HG03175 (cell line): Measurements from ENCODE around the gene CRKL.
A peak's percentile ranks its signal among the peaks of the same experiment; 100 is the strongest.
"Not testable (repeated sequence)": the region's sequence is repeated elsewhere in the genome, so short reads cannot be mapped to it uniquely, and the experiment has no call there.

Source experiments
- ATAC-seq: cut with Tn5 transposase; IDR thresholded peaks from one replicate; pipeline ENCODE4 v1.9.1; 2021; ENCODE audit warnings: mild to moderate bottlenecking, moderate library complexity; ENCODE audit not compliant: unreplicated experiment

Gene CRKL

GRCh38 chr22:20916916-20917810, at the start of gene CRKL:
CRKL (plus strand) TSS chr22:20917407; CDS start chr22:20917935, 528 bp downstream.
- ATAC-seq: peak; percentile 92

GRCh38 chr22:20868025-20868962, 48.9 kb upstream of the CRKL start:
- no peak for ATAC-seq

GRCh38 chr22:20869234-20869633, 48.0 kb upstream of the CRKL start:
- no peak for ATAC-seq

- no peak for ATAC-seq
These were observed 44.0 kb upstream of the CRKL start for GRCh38 chr22:20873214-20873613.

GRCh38 chr22:20875296-20875695, 41.9 kb upstream of the CRKL start:
- no peak for ATAC-seq

GRCh38 chr22:20877715-20878114, 39.5 kb upstream of the CRKL start:
- ATAC-seq: no peak

GRCh38 chr22:20881231-20881630, 36.0 kb upstream of the CRKL start:
- no peak for ATAC-seq

GRCh38 chr22:20881869-20882815, 35.1 kb upstream of the CRKL start:
- no peak for ATAC-seq

GRCh38 chr22:20882855-20883254, 34.4 kb upstream of the CRKL start:
- ATAC-seq: no peak

- no peak for ATAC-seq
These were observed 32.8 kb upstream of the CRKL start for GRCh38 chr22:20884454-20884853.

- ATAC-seq: no peak
These were observed 32.1 kb upstream of the CRKL start for GRCh38 chr22:20885017-20885556.

- no peak for ATAC-seq
These were observed 31.5 kb upstream of the CRKL start for GRCh38 chr22:20885557-20886323.

GRCh38 chr22:20887375-20887774, 29.8 kb upstream of the CRKL start:
- no peak for ATAC-seq

- no peak for ATAC-seq
These were observed 28.0 kb upstream of the CRKL start for GRCh38 chr22:20889025-20889704.

- ATAC-seq: no peak
These were observed 27.2 kb upstream of the CRKL start for GRCh38 chr22:20889904-20890540.

- no peak for ATAC-seq
These were observed 26.2 kb upstream of the CRKL start for GRCh38 chr22:20890975-20891374.

- not testable (repeated sequence) for ATAC-seq
These were observed 19.5 kb upstream of the CRKL start for GRCh38 chr22:20897737-20898136.

- no peak for ATAC-seq
These were observed 17.3 kb upstream of the CRKL start for GRCh38 chr22:20899827-20900423.
